Nephron (organoid): ENCODE measurements around the gene COL18A1.

Experiments used
- H3K27ac Mint-ChIP-seq, 3 experiments: 2 replicates each; pipeline ENCODE4 v1.8.0; 2020; ENCODE audit warnings: mixed read lengths in 3 of 3, mild to moderate bottlenecking in 2 of 3, moderate library complexity in 1 of 3
- H3K27me3 Mint-ChIP-seq: 2 replicates; pipeline ENCODE4 v1.8.0; 2021; ENCODE audit warnings: low read depth, mild to moderate bottlenecking, moderate library complexity, mixed read lengths
- H3K36me3 Mint-ChIP-seq: 2 replicates; pipeline ENCODE4 v1.8.0; 2020; ENCODE audit warnings: low read depth, mixed read lengths
- H3K4me1 Mint-ChIP-seq: 2 replicates; pipeline ENCODE4 v1.8.0; 2020; ENCODE audit warnings: mixed read lengths
- H3K4me3 Mint-ChIP-seq, 3 experiments: 2 replicates each; pipeline ENCODE4 v1.8.0; 2020; ENCODE audit warnings: mild to moderate bottlenecking in 3 of 3, mixed read lengths in 3 of 3, moderate library complexity in 2 of 3
- H3K9me3 Mint-ChIP-seq: 2 replicates; pipeline ENCODE4 v1.8.0; 2020; ENCODE audit warnings: mixed read lengths
- TF ChIP-seq, protein P1 (sequence below), 3 experiments: fragments of 200-600 bp; sonication (generic); IDR thresholded peaks; one replicate each; pipeline ENCODE4 v1.5.0; 2021; ENCODE audit warnings: antibody characterized with exemption in 3 of 3; ENCODE audit not compliant: unreplicated experiment in 3 of 3

The COL18A1 gene

DNA sequence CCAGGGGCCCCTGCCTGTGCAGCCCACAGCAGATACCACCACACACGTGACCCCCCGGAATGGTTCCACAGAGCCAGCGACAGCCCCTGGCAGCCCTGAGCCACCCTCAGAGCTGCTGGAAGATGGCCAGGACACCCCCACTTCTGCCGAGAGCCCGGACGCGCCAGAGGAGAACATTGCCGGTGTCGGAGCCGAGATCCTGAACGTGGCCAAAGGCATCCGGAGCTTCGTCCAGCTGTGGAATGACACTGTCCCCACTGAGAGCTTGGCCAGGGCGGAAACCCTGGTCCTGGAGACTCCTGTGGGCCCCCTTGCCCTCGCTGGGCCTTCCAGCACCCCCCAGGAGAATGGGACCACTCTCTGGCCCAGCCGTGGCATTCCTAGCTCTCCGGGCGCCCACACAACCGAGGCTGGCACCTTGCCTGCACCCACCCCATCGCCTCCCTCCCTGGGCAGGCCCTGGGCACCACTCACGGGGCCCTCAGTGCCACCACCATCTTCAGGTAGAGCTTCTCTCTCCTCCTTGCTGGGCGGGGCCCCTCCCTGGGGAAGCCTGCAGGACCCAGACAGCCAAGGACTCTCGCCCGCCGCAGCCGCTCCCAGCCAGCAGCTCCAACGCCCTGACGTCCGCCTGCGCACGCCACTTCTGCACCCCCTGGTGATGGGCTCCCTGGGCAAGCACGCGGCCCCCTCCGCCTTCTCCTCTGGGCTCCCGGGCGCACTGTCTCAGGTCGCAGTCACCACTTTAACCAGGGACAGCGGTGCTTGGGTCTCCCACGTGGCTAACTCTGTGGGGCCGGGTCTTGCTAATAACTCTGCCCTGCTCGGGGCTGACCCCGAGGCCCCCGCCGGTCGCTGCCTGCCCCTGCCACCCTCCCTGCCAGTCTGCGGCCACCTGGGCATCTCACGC lies 51.0 kb downstream of the COL18A1 start:
- TF ChIP-seq, protein P1, sequence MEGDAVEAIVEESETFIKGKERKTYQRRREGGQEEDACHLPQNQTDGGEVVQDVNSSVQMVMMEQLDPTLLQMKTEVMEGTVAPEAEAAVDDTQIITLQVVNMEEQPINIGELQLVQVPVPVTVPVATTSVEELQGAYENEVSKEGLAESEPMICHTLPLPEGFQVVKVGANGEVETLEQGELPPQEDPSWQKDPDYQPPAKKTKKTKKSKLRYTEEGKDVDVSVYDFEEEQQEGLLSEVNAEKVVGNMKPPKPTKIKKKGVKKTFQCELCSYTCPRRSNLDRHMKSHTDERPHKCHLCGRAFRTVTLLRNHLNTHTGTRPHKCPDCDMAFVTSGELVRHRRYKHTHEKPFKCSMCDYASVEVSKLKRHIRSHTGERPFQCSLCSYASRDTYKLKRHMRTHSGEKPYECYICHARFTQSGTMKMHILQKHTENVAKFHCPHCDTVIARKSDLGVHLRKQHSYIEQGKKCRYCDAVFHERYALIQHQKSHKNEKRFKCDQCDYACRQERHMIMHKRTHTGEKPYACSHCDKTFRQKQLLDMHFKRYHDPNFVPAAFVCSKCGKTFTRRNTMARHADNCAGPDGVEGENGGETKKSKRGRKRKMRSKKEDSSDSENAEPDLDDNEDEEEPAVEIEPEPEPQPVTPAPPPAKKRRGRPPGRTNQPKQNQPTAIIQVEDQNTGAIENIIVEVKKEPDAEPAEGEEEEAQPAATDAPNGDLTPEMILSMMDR (IDR thresholded peaks at IDR 0.05; ENCODE audit: unreplicated experiment in 3 of 3): no peak
- H3K36me3 Mint-ChIP-seq: peaks cover 7% of the 10 kb centered on the region
- no peaks in the 10 kb centered on the region for H3K27me3 Mint-ChIP-seq
- H3K4me3 Mint-ChIP-seq: no peak overlapping the region
- H3K27ac Mint-ChIP-seq: no peak overlapping the region
- H3K9me3 Mint-ChIP-seq: peaks cover 3% of the 10 kb centered on the region
- peaks cover 29% of the 10 kb centered on the region for H3K4me1 Mint-ChIP-seq

- H3K4me1 Mint-ChIP-seq: peaks cover 29% of the 10 kb centered on the region
- TF ChIP-seq, protein P1 (IDR thresholded peaks at IDR 0.05; ENCODE audit: unreplicated experiment in 3 of 3): no peak
- H3K27me3 Mint-ChIP-seq: no peaks in the 10 kb centered on the region
- peaks cover 7% of the 10 kb centered on the region for H3K9me3 Mint-ChIP-seq
- H3K4me3 Mint-ChIP-seq: no peak overlapping the region
- H3K27ac Mint-ChIP-seq: no peak overlapping the region
- H3K36me3 Mint-ChIP-seq: peaks cover 14% of the 10 kb centered on the region
Observed at GRCh38 chr21:45456584-45457160, 51.7 kb downstream of the COL18A1 start.

DNA sequence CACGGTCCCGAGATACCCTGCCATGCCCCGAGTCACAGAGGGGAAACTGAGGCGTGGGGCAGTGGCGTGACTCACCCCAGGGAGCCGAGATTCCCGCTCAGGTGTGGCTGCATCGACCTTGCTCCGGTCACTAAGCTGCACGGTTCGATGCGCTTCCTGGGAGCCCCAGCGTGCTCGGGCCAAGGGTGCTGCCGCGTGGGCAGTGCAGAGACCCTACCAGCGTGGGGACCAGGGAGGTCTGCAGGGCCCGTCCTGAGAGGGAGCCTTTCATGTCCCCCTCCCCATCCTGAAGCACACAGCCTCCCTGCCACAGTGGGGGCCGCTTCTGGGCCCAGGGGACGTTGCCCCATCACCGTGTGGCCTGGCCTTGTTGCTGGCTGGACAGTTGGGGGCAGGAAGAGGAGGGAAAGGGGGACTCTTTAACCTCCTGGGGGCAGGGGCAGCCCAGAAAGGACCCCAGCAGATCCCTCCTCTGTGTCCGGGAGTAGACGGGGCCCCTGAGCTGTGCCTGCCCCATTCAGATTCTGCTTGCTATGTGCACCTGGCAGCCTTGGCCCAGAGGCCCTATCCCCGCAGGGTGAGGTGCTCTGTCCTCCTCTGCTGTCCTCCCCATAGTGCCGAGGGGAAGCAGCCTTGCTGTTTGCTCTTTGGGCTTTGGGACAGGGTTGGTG lies 52.3 kb downstream of the COL18A1 start:
- Mint-ChIP-seq H3K36me3 (peaks cover 20% of the 10 kb centered on the region), H3K4me3 (peak overlapping the region in 1 of 3 experiments; percentile 42), H3K9me3 (peaks cover 14% of the 10 kb centered on the region), H3K27ac (no peak overlapping the region), H3K27me3 (no peaks in the 10 kb centered on the region), H3K4me1 (peaks cover 29% of the 10 kb centered on the region)
- TF ChIP-seq, protein P1 (IDR thresholded peaks at IDR 0.05; ENCODE audit: unreplicated experiment in 3 of 3): no peak

DNA sequence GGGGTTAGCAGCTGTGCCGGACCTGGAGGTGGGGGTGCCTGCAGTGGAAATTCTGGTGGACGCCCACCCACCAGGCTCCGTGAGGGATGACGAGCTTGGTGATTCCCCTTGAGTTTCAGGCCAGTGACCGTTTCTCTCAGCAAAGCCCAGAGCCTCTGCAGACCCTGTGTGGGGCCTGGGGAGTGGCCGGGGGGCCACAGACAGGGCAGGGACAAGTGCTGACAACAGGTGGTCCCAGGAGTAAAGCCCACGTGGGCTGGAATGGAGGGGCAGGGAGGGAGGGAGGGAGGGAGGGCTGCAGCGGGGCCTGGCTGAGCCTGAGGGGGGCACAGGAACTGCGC lies 52.8 kb downstream of the COL18A1 start:
- TF ChIP-seq, protein P1 (IDR thresholded peaks at IDR 0.05; ENCODE audit: unreplicated experiment in 3 of 3): no peak
- H3K36me3 Mint-ChIP-seq: peaks cover 25% of the 10 kb centered on the region
- H3K9me3 Mint-ChIP-seq: peaks cover 19% of the 10 kb centered on the region
- peaks cover 29% of the 10 kb centered on the region for H3K4me1 Mint-ChIP-seq
- no peaks in the 10 kb centered on the region for H3K27me3 Mint-ChIP-seq
- no peak overlapping the region for H3K27ac Mint-ChIP-seq
- peak overlapping the region in 1 of 3 experiments; percentile 42 for H3K4me3 Mint-ChIP-seq

- Mint-ChIP-seq H3K4me3 (no peak overlapping the region), H3K27me3 (no peaks in the 10 kb centered on the region), H3K4me1 (peaks cover 22% of the 10 kb centered on the region), H3K9me3 (peaks cover 20% of the 10 kb centered on the region), H3K27ac (no peak overlapping the region), H3K36me3 (peaks cover 31% of the 10 kb centered on the region)
- TF ChIP-seq, protein P1 (IDR thresholded peaks at IDR 0.05; ENCODE audit: unreplicated experiment in 3 of 3): no peak
Observed at GRCh38 chr21:45458281-45459170, 53.6 kb downstream of the COL18A1 start.
